AG10803 (cell line): ENCODE results near the gene PLAC1.

Experiments
- DNase-seq: peaks from one replicate; pipeline ENCODE4 v3.0.0; 2010; ENCODE audit warnings: low read depth
- H3K4me3 ChIP-seq: 2 replicates; pipeline ENCODE4 v1.5.1; 2011; ENCODE audit warnings: mild to moderate bottlenecking, low read length, control low read depth
- TF ChIP-seq, protein P1 (sequence below): conservative IDR thresholded peaks from 2 replicates; pipeline ENCODE4 v1.5.1; 2011; ENCODE audit warnings: mild to moderate bottlenecking, low read length, control low read depth, inconsistent platforms

Gene PLAC1

GRCh38 chrX:134658002-134658759 is at the start of gene PLAC1:
Gene PLAC1 (minus strand): TSS chrX:134658471. CDS start chrX:134566682, 91,789 bp downstream.
- DNase-seq = no peak

DNA sequence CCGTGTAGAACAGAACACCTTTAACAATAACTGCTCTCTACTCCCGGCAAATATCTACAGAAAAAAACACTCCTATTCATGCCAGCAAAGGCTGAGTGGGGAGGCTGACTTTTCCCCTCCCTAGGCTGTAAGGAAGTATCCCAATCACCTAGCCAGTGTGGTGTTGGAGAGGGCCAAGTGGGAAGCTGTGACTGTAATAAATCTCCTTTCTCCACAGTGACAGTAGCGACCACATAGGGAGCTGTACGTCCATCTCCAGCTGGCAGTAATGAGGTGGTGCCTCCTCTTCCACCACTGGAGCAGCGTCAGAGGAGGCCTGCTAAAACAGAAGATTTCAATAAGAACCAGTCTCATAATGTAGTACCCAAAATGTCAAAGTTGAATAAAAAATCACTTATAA is 47.9 kb upstream of the PLAC1 start:
- H3K4me3 ChIP-seq = no peak overlapping the region
- DNase-seq = no peak
- TF ChIP-seq, protein P1, sequence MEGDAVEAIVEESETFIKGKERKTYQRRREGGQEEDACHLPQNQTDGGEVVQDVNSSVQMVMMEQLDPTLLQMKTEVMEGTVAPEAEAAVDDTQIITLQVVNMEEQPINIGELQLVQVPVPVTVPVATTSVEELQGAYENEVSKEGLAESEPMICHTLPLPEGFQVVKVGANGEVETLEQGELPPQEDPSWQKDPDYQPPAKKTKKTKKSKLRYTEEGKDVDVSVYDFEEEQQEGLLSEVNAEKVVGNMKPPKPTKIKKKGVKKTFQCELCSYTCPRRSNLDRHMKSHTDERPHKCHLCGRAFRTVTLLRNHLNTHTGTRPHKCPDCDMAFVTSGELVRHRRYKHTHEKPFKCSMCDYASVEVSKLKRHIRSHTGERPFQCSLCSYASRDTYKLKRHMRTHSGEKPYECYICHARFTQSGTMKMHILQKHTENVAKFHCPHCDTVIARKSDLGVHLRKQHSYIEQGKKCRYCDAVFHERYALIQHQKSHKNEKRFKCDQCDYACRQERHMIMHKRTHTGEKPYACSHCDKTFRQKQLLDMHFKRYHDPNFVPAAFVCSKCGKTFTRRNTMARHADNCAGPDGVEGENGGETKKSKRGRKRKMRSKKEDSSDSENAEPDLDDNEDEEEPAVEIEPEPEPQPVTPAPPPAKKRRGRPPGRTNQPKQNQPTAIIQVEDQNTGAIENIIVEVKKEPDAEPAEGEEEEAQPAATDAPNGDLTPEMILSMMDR = no peak

More at GRCh38 chrX:134658002-134658759, at the start of gene PLAC1:
- H3K4me3 ChIP-seq = no peak within 1 kb of the TSS
- TF ChIP-seq, protein P1 = no peak

DNA sequence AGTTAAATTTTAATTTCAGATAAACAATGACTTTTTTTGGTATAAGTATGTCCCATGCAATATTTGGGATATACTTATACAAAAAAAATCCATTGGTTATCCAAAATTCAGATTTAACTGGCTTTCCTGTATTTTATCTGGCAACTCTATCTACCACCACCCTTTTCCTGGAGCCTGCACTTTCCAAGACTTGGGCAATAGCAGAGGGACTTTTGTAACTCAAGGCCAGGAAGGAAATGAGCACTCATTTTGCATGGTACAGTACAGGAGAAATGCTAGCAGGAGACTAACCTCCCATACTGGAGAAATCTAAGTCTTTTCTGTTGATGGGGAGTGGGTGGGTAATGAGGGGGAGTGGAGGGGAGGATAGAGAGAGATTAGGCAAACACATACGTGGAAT is 37.7 kb upstream of the PLAC1 start:
- DNase-seq = peak; percentile 30
- H3K4me3 ChIP-seq = no peak overlapping the region
- TF ChIP-seq, protein P1 = no peak

- no peak for DNase-seq
- TF ChIP-seq, protein P1 = no peak
Observed at GRCh38 chrX:134694333-134695322, 36.4 kb upstream of the PLAC1 start.

GRCh38 chrX:134693644-134694043 is 35.4 kb upstream of the PLAC1 start:
- no peak overlapping the region for H3K4me3 ChIP-seq
- DNase-seq = no peak
- TF ChIP-seq, protein P1 = no peak

More at GRCh38 chrX:134694333-134695322, 36.4 kb upstream of the PLAC1 start:
- H3K4me3 ChIP-seq = no peak overlapping the region

GRCh38 chrX:134692990-134693389 is 34.7 kb upstream of the PLAC1 start:
- peak; percentile 67 for DNase-seq
- TF ChIP-seq, protein P1 = no peak
- H3K4me3 ChIP-seq = no peak overlapping the region
